Activated T-helper 2 cell treated with anti-CD3 and anti-CD28 coated beads, Interferon-gamma antibody, Interleukin-2, Interleukin-4, amounts not matched to agents 10 μg/mL and 5 μg/mL and 100 μg/mL, durations not matched to agents 14 hours and 24 hours and 36 hours (primary cell): ENCODE data around the gene VIPR2. TPM values are rescaled to one million over a fixed set of nuclear protein-coding genes. Genes with fewer than 3 reads are reported as not detected.
"Not testable (repeated sequence)": the region's sequence is repeated elsewhere in the genome, so short reads cannot be mapped to it uniquely, and the experiment has no call there.

Experiments used
- DNase-seq: peaks from one replicate; pipeline ENCODE4 v3.0.0; 2021; ENCODE audit warnings: low spot score
- H3K27ac Mint-ChIP-seq: one replicate; pipeline ENCODE4 v1.8.0; 2021; ENCODE audit warnings: mixed read lengths
- H3K27me3 Mint-ChIP-seq: one replicate; pipeline ENCODE4 v1.8.0; 2021; ENCODE audit warnings: low read depth, mixed read lengths
- H3K36me3 Mint-ChIP-seq: one replicate; pipeline ENCODE4 v1.8.0; 2021; ENCODE audit warnings: low read depth, mixed read lengths
- H3K4me1 Mint-ChIP-seq: one replicate; pipeline ENCODE4 v1.8.0; 2021; ENCODE audit warnings: low read depth, mixed read lengths
- H3K4me3 Mint-ChIP-seq: one replicate; pipeline ENCODE4 v1.8.0; 2021; ENCODE audit warnings: low read depth, mild to moderate bottlenecking, moderate library complexity, mixed read lengths
- H3K9me3 Mint-ChIP-seq: one replicate; pipeline ENCODE4 v1.8.0; 2021; ENCODE audit warnings: mixed read lengths
- intact Hi-C: fragments of 100-400 bp; cut with micrococcal nuclease; formaldehyde crosslinking; loops from one replicate; pipeline ENCODE4 v1.15.1; 2023
- total RNA-seq: library from RNA; stranded (reverse); gene quantifications from 2 replicates; pipeline ENCODE4 v1.2.3, GENCODE V29; 2022

The VIPR2 gene
- total RNA-seq, 1 donor from 2014 or later: 4.2 TPM

DNA sequence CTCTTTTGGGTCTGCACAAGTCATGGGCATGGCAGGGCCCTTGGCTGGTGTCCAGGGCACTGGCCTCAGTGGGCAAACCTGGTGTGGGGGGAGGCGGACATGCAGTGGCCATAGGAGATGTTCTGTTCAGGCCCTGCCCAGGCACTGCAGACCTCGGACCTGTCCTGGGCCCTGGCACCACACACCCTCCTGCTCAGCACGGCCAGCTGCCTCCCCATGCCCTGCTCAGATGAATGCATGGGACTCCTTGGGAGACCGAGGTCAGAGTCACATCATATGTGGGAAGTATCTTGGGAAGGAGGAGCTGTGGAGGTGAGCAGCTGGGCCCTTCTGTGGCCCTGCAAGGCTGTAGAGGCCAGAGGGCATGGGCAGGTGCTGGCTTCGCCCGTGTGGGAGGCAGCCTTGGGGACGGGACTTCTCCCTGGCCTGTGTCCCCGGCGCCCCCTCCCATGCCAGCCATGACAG lies 130.8 kb downstream of the VIPR2 start:
- intact Hi-C loops: no loop called here
- Mint-ChIP-seq H3K4me1 (peaks cover 16% of the 10 kb centered on the region), H3K27me3 (peaks cover 5% of the 10 kb centered on the region), H3K9me3 (no peaks in the 10 kb centered on the region), H3K36me3 (no peaks in the 10 kb centered on the region), H3K27ac (no peak overlapping the region), H3K4me3 (no peak overlapping the region)
- no peak for DNase-seq

DNA sequence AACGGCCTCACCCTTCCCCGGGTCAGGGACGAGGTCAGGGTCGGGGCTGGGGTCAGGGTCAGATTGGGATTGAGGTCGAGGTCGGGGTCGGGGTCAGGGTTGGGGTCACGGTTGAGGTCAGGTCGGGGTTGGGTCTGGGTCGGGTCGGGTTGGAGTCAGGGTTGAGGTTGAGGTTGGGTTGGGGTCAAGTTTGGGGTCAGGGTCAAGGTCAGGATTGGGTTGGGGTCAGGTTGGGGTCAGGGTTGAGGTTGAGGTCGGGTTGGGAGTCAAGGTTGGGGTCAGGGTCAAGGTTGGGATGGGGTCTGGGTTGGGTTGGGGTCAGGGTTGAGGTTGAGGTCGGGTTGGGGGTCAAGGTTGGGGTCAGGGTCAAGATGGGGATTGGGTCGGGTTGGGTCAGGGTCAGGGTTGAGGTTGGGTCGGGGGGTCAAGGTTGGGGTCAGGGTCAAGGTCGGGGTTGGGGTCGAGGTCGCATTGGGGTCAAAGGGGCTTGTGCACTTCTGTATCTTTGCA lies 131.4 kb downstream of the VIPR2 start:
- Mint-ChIP-seq H3K4me3 (no peak overlapping the region), H3K27me3 (peaks cover 4% of the 10 kb centered on the region), H3K27ac (no peak overlapping the region), H3K9me3 (no peaks in the 10 kb centered on the region), H3K4me1 (peaks cover 12% of the 10 kb centered on the region), H3K36me3 (no peaks in the 10 kb centered on the region)
- intact Hi-C loops: no loop called here
- DNase-seq: no peak

DNA sequence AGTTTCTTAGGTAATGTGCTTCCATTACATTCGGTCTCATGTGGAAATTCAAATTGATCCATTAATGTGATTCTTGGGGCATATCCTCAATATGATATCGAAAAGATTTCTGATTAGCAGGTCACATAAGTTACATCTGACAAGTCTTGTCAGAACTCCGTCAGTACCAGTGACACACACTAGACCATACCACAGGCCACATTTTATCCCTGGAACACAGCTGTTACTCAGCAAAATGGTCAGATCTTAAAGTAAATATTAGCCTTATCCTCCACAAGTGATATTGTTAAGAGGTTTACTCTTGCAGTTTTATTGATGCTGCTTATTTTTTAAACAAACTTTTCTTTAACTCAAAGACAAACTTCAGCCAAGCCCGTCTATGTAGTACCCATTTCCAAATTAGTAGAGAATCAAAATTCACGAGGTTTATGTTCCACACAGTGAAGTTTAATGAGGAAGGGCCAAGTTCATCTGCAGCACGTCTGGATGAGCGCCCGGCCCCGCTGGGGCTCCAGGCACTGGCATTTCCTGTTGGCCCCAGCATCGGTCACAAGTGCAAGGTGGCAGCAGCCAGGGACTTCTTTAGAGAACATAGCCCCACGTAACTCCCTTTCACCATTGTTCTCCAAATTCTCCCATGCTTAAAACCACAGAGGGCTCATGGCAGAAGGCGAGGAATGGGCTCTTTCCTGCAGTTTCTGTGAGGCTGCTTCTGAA lies 132.2 kb downstream of the VIPR2 start:
- intact Hi-C loops: no loop called here
- Mint-ChIP-seq H3K36me3 (no peaks in the 10 kb centered on the region), H3K9me3 (no peaks in the 10 kb centered on the region), H3K27ac (no peak overlapping the region), H3K4me3 (no peak overlapping the region), H3K27me3 (peaks cover 4% of the 10 kb centered on the region), H3K4me1 (peaks cover 8% of the 10 kb centered on the region)
- DNase-seq: no peak

DNA sequence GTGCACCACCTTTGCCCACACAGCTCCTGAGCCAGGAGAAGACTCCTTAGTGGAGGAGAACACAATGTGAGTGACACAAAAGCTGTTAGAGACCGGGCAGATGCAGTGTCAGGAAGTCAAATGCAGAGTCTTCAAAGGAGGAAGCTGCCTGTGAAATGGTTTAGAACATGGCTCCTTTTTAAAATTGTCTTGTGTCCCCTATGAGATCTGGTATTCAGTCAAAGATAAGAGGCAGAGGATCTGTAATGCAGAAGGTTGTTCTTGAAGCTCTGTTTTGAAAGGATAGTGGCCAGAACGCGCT lies 133.0 kb downstream of the VIPR2 start:
- peaks cover 4% of the 10 kb centered on the region for H3K27me3 Mint-ChIP-seq
- H3K4me1 Mint-ChIP-seq: peaks cover 3% of the 10 kb centered on the region
- no peak overlapping the region for H3K4me3 Mint-ChIP-seq
- no peaks in the 10 kb centered on the region for H3K36me3 Mint-ChIP-seq
- intact Hi-C loops: no loop called here
- H3K9me3 Mint-ChIP-seq: no peaks in the 10 kb centered on the region
- no peak overlapping the region for H3K27ac Mint-ChIP-seq
- DNase-seq: no peak

DNA sequence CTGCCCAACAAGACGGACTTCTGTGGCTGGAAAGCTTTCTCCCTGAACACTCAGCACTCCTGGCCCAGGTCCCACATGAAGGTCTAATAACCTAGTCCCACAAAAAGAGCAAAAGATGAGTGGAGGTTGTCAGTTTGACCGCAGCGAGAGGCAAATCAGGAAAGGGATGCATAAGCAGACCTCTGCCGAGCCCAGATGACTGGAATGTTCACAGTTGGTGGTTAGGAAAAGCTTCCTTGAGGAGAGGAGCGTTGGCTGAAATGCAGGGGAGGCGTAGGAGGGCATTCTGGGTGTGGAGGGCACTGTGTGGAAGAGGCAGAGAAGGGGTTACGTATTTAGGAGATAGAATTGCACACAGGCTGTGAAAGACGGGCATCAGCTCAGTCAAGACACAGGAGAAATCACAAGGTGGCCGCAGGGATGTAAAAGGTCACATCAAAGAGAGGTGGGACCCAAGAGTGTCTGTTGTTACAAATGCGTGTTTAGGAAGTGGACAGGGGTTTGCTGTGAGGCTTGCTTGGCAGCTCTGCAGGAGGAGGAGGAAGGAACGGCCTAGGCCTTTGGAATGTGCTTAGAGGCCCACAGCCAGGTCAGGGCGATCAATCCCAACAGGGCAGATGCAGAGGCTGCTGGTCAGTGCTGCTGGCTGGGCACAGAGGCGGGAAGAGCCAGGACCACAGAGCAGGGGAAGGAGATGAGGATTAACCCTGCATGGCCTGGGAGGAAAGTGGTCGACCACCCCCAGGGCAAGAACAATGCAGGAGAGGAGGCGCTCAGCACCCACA lies 133.5 kb downstream of the VIPR2 start:
- Mint-ChIP-seq H3K27me3 (peaks cover 4% of the 10 kb centered on the region), H3K9me3 (no peaks in the 10 kb centered on the region), H3K4me1 (peaks cover 3% of the 10 kb centered on the region), H3K4me3 (no peak overlapping the region), H3K27ac (no peak overlapping the region), H3K36me3 (no peaks in the 10 kb centered on the region)
- intact Hi-C loops: no loop called here
- no peak for DNase-seq

DNA sequence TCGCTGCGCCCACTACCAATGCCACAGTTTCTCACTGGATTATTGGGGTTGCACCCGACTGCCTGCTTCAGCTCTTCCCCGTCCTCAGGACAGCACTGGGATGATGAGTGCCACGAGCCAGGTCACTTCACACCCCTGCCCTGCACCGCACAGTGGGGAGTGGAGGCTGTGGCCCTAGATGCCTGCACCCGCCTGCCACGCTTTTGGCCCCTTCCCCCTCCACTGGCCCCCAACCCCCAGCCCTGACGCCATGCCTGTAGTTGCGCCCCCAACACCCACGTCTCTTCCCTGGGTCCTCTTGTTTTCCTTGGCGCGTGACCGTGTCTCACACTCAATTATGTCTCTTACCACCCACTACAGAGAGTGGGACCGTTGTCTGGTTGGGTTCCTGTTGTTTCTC lies 134.3 kb downstream of the VIPR2 start:
- Mint-ChIP-seq H3K9me3 (no peaks in the 10 kb centered on the region), H3K27me3 (peaks cover 4% of the 10 kb centered on the region)

DNA sequence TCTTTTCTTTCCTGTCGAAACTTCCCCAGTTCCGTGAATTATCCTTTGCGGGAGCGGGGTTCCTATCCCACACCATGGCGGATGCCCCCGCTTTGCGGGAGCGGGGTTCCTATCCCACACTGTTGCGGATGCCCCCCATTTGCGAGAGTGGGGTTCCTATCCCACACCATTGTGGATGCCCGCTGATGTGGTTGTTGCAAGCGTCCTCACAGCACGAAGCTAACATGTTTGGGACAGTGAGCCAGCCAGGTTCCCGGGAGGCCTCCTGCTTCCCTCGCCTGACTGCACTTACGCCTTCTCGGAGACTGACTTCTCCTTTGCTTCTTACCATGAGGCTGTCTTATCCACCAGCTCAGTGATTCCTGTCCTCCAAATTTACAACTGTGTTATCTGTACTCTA lies 134.7 kb downstream of the VIPR2 start:
- no peak overlapping the region for H3K27ac Mint-ChIP-seq
- intact Hi-C loops: no loop called here
- H3K9me3 Mint-ChIP-seq: no peaks in the 10 kb centered on the region
- H3K4me3 Mint-ChIP-seq: no peak overlapping the region
- peaks cover 4% of the 10 kb centered on the region for H3K27me3 Mint-ChIP-seq
- no peak for DNase-seq
- H3K36me3 Mint-ChIP-seq: no peaks in the 10 kb centered on the region
- peaks cover 2% of the 10 kb centered on the region for H3K4me1 Mint-ChIP-seq

More for the DNA sequence above, 134.3 kb downstream of the VIPR2 start:
- no peak overlapping the region for H3K27ac Mint-ChIP-seq
- no peak for DNase-seq
- intact Hi-C loops: no loop called here
- H3K4me1 Mint-ChIP-seq: peaks cover 3% of the 10 kb centered on the region
- no peak overlapping the region for H3K4me3 Mint-ChIP-seq
- no peaks in the 10 kb centered on the region for H3K36me3 Mint-ChIP-seq

DNA sequence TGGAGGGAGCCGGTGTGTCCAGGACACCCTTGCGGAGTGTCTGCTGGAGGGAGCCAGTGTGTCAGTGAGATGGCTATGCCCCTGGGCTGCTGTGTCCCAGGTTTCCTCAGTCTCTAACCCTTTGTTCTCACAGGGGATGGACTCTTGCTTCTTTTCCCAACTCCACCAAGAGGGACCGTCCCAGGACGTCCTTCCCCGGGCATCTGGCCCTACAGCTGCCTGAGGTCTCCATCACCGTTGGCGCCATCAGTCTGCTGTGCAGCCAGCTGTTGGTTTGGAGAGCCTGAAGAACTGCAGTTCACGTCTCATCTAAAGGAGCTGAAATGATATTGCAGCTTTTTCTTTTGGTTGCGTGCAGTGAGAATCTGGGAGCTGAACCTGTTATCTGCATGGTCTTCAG lies 136.2 kb downstream of the VIPR2 start:
- no peak for DNase-seq
- Mint-ChIP-seq H3K27ac (no peak overlapping the region), H3K4me1 (peaks cover 14% of the 10 kb centered on the region), H3K27me3 (peaks cover 4% of the 10 kb centered on the region), H3K4me3 (no peak overlapping the region), H3K9me3 (peaks cover 9% of the 10 kb centered on the region), H3K36me3 (peaks cover 6% of the 10 kb centered on the region)
- intact Hi-C loops: no loop called here

DNA sequence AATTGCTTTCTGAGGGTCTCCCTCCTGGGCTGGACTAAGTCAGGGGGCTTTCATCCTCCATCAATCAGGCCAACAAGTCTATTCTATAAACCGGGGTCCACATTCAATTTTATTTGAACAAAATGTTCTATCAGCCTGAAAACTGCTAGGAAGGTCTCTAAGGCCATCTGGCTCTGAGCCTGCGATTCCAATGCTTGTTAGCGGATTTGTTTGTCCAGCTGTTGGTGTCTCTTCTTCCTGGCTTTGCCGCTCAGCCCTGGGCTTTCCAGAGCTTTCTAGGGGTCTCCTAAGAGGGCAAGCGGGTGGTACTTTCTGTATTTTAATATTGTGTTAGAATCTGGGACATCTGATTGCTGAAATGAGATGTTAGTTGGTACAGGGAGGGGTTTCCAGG lies 136.7 kb downstream of the VIPR2 start:
- peaks cover 6% of the 10 kb centered on the region for H3K36me3 Mint-ChIP-seq
- no peak overlapping the region for H3K27ac Mint-ChIP-seq
- H3K4me1 Mint-ChIP-seq: peaks cover 18% of the 10 kb centered on the region
- DNase-seq: no peak
- H3K4me3 Mint-ChIP-seq: no peak overlapping the region
- intact Hi-C loops: no loop called here
- peaks cover 9% of the 10 kb centered on the region for H3K9me3 Mint-ChIP-seq
- peaks cover 4% of the 10 kb centered on the region for H3K27me3 Mint-ChIP-seq

DNA sequence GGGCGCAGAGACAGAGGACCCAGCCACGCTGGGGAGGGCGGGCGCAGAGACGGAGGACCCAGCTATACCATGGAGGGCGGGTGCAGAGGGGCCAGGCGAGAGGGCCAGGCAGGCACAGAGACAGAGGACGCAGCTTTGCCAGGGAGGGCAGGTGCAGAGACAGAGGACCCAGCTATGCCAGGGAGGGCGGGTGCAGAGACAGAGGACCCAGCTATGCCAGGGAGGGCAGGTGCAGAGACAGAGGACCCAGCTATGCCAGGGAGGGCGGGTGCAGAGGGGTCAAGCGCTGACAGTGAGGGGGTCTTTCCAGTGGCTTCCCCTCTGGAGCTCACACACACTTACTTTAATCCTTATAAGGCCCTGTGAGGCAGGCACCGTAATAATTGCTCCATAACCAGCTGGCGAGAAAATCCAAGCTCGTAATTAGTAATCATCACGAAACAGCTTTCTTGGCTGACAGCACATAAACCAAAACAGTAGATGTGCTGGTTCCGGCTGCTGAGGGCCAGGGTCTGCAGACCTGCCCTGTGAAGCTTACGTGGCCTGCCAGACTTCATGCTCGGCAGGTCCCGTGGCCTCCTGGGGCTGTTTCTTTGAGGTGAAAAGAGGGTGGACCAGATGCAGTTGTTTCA lies 137.2 kb downstream of the VIPR2 start:
- intact Hi-C loops: no loop called here
- Mint-ChIP-seq H3K9me3 (peaks cover 9% of the 10 kb centered on the region), H3K4me1 (peaks cover 22% of the 10 kb centered on the region), H3K4me3 (no peak overlapping the region), H3K36me3 (peaks cover 6% of the 10 kb centered on the region), H3K27me3 (peaks cover 4% of the 10 kb centered on the region), H3K27ac (no peak overlapping the region)
- no peak for DNase-seq

DNA sequence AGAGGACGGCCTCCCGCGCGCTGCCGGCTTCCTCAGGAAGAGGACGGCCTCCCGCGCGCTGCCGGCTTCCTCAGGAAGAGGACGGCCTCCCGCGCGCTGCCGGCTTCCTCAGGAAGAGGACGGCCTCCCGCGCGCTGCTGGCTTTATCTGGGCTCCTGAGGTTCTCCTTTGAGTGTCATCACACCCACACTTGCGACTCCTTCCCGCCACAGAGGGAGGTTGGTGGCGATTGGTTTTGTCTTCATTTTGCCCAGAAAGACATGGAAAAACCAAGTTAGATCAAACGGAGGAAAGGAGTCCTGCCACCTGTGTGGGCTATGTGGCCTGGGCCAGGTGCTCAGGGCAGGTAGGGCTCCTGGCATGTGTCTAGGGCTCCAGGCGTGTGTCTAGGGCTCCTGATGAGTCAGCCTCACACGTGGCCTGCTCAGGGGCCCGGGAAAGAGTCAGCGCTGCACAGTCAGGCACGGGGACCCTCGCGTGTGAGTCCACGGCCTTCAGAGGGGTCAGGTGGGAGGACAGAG lies 138.0 kb downstream of the VIPR2 start:
- intact Hi-C loops: no loop called here
- Mint-ChIP-seq H3K27ac (no peak overlapping the region), H3K27me3 (peaks cover 4% of the 10 kb centered on the region), H3K9me3 (peaks cover 9% of the 10 kb centered on the region), H3K4me3 (no peak overlapping the region), H3K36me3 (peaks cover 6% of the 10 kb centered on the region), H3K4me1 (peaks cover 21% of the 10 kb centered on the region)
- no peak for DNase-seq

DNA sequence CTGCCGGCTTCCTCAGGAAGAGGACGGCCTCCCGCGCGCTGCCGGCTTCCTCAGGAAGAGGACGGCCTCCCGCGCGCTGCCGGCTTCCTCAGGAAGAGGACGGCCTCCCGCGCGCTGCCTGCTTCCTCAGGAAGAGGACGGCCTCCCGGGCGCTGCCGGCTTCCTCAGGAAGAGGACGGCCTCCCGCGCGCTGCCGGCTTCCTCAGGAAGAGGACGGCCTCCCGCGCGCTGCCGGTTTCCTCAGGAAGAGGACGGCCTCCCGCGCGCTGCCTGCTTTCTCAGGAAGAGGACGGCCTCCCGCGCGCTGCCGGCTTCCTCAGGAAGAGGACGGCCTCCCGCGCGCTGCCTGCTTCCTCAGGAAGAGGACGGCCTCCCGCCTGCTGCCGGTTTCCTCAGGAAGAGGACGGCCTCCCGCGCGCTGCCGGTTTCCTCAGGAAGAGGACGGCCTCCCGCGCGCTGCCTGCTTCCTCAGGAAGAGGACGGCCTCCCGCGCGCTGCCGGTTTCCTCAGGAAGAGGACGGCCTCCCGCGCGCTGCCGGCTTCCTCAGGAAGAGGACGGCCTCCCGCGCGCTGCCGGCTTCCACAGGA lies 138.6 kb downstream of the VIPR2 start:
- H3K4me3 Mint-ChIP-seq, H3K27me3 Mint-ChIP-seq, intact Hi-C loops, H3K27ac Mint-ChIP-seq, H3K36me3 Mint-ChIP-seq, DNase-seq, H3K9me3 Mint-ChIP-seq: not testable (repeated sequence)
- H3K4me1 Mint-ChIP-seq: peaks cover 20% of the 10 kb centered on the region
